Heart right ventricle (tissue), 16 donors: ENCODE measurements around the gene SRPK3. TPM values are rescaled to one million over a fixed set of nuclear protein-coding genes. Genes with fewer than 3 reads are reported as not detected.
A peak's percentile ranks its signal among the peaks of the same experiment; 100 is the strongest.

Experiments used
- ATAC-seq, 8 donors: fragments of 200-7000 bp; cut with Tn5 transposase; one replicate each; pipeline ENCODE4 v1.9.1; 2020; ENCODE audit warnings: mild to moderate bottlenecking in 8 of 8, moderate library complexity in 8 of 8, moderate number of reproducible peaks in 1 of 8
- DNase-seq, 2 donors: peaks; one replicate each; pipeline ENCODE4 v3.0.0-alpha.2; 2020
- H3K27ac ChIP-seq, 10 donors: fragments of 200-600 bp; sonication (generic) in 2 of 10; one replicate each; pipeline versions ENCODE4 v1.5.0 to v1.8.0; 2020 to 2022; ENCODE audit warnings: mild to moderate bottlenecking in 3 of 10
- H3K27me3 ChIP-seq, 7 donors: fragments of 200-600 bp; one replicate each; pipeline ENCODE4 v1.8.0; 2021 to 2022; ENCODE audit warnings: mild to moderate bottlenecking in 2 of 7
- H3K36me3 ChIP-seq, 9 donors: fragments of 200-600 bp; sonication (generic) in 1 of 9; one replicate each; pipeline versions ENCODE4 v1.5.0 to v1.8.0; 2020 to 2022; ENCODE audit warnings: mild to moderate bottlenecking in 2 of 9
- H3K4me1 ChIP-seq, 9 donors: fragments of 200-600 bp; sonication (generic) in 1 of 9; one replicate each; pipeline versions ENCODE4 v1.5.0 to v1.8.0; 2020 to 2022; ENCODE audit warnings: mild to moderate bottlenecking in 4 of 9
- H3K4me3 ChIP-seq, 10 donors: fragments of 200-600 bp; sonication (generic) in 2 of 10; one replicate each; pipeline versions ENCODE4 v1.5.0 to v1.8.0; 2020 to 2022; ENCODE audit warnings: mild to moderate bottlenecking in 7 of 10, moderate library complexity in 2 of 10
- H3K9me3 ChIP-seq, 11 donors: fragments of 200-600 bp in 10 of 11; sonication (generic) in 2 of 11; one replicate each; pipeline versions ENCODE4 v1.5.0 to v1.8.0; 2013 to 2022; ENCODE audit warnings: mild to moderate bottlenecking in 2 of 11, control low read depth in 1 of 11, moderate library complexity in 1 of 11
- CTCF ChIP-seq, 9 donors: fragments of 200-600 bp; sonication (generic) in 2 of 9; IDR thresholded peaks; one replicate each; pipeline versions ENCODE4 v1.5.0 to v1.8.0; 2021 to 2022; ENCODE audit warnings: antibody characterized with exemption in 9 of 9, mild to moderate bottlenecking in 5 of 9, moderate library complexity in 1 of 9
- WGBS, 2 donors: extraction: QIAGEN DNeasy Blood & Tissue Kit; methylation state at CpG; one replicate each; pipeline ENCODE4 v1.1.7; 2013; ENCODE audit warnings: inconsistent platforms in 1 of 2; 5-methylcytosine and 5-hydroxymethylcytosine counted together
- intact Hi-C, 10 donors: fragments of 100-400 bp; cut with DNase I; formaldehyde crosslinking; loops; one replicate each; pipeline versions ENCODE4 v1.11.1 to v1.14.2; 2022
- polyA plus RNA-seq, 2 donors: library from polyadenylated mRNA; stranded (reverse); fragments of 200-250 nt; gene quantifications; one replicate each; pipeline ENCODE4 v1.2.3, GENCODE V29; 2013
- total RNA-seq, 10 donors: library from RNA; stranded (reverse); fragmentation: NEBNext Ultra II Directional in 3 of 10; extraction: Animal tissue kit (Norgen Biotek cat#: 25700) in 3 of 10; gene quantifications; one replicate each; pipeline versions ENCODE4 v1.2.1 to v1.2.4, GENCODE V29; 2021 to 2023
- donor health status: Arrhythmogenic right ventricular cardiomyopathy.
- donor health status: ischemic (EF 13 %, LVEDD 7.1; RV severe dilation, severe dysfunction).
- donor health status: healthy with polysubstance abuse.
- donor health status: DM: no; HTN: yes; CAD: no.
- donor health status: DM: no; HTN: no; CAD: no.
- donor health status: ischemic (EF 25% LVEDD 6.9; RV normal size, moderate dysfunction).
- donor health status: ischemic (EF 25% LVEDD 5.7; RV mildly dilated, moderate dysfunction).
- donor health status: healthy.
- donor health status: DM: yes; HTN: yes; CAD: no.
- donor health status: Ischemic cardiomyopathy.
- donor health status: ischemic (EF 35%, LVEDD 5.7; RV mildly dilated, moderate dysfunction).
- donor health status: nonischemic (EF 11% LVEDD 7.7; RV severe dilation, severe dysfunction).
- donor health status: DM: yes; HTN: yes; CAD: no.
- donor health status: PGD.
- donor health status: ischemic (EF 29% LVEDD 5.4; RV normal size, mild dysfunction).
- donor health status: nonischemic (EF 23%, LVEDD 6.1; RV moderate dilation, normal function).

SRPK3 gene
- total and polyA plus RNA-seq, 12 donors: 9.9 to 52.7 (median 44.8) TPM

- H3K4me1 ChIP-seq: peaks cover 0 to 31% (median 6%) of the 10 kb centered on the region in 9 donors
- H3K9me3 ChIP-seq: no peaks in the 10 kb centered on the region
- DNase-seq: no peak
- H3K36me3 ChIP-seq: peaks cover 0 to 36% (median 0%) of the 10 kb centered on the region in 9 donors
- H3K27me3 ChIP-seq: peaks cover 0 to 24% (median 0%) of the 10 kb centered on the region in 7 donors
- peak overlapping the region in 3 of 10 donors; percentile 78 to 88 (median 81) for H3K27ac ChIP-seq
- WGBS, 2 donors: 51 to 58% methylated on average over 10 of the region's 11 CpGs
- no peak for TF ChIP-seq CTCF (IDR thresholded peaks at IDR 0.05)
- intact Hi-C loops: no loop called here
- H3K4me3 ChIP-seq: peak overlapping the region in 1 of 10 donors; percentile 49
- peak in 1 of 8 donors; percentile 16 for ATAC-seq
Observed at GRCh38 chrX:153782313-153782712, 1.5 kb downstream of the SRPK3 start.

- intact Hi-C loops: no loop called here
- Histone ChIP-seq H3K27ac (no peak overlapping the region), H3K9me3 (no peaks in the 10 kb centered on the region), H3K27me3 (peaks cover 0 to 24% (median 0%) of the 10 kb centered on the region in 7 donors), H3K4me1 (peaks cover 0 to 31% (median 6%) of the 10 kb centered on the region in 9 donors), H3K4me3 (no peak overlapping the region), H3K36me3 (peaks cover 0 to 41% (median 0%) of the 10 kb centered on the region in 9 donors)
- ATAC-seq (no peak), DNase-seq (no peak)
- 94 to 98% methylated on average over 12 to 14 of the region's 14 CpGs for WGBS, 2 donors
- no peak for TF ChIP-seq CTCF (IDR thresholded peaks at IDR 0.05)
Observed at GRCh38 chrX:153782871-153783270, 2.0 kb downstream of the SRPK3 start.

- intact Hi-C loops: no loop called here
- Histone ChIP-seq H3K27me3 (peaks cover 0 to 24% (median 0%) of the 10 kb centered on the region in 7 donors), H3K4me1 (peaks cover 0 to 31% (median 6%) of the 10 kb centered on the region in 9 donors), H3K36me3 (peaks cover 0 to 46% (median 0%) of the 10 kb centered on the region in 9 donors), H3K9me3 (no peaks in the 10 kb centered on the region), H3K27ac (no peak overlapping the region), H3K4me3 (no peak overlapping the region)
- no peak for TF ChIP-seq CTCF (IDR thresholded peaks at IDR 0.05)
- ATAC-seq: no peak
- DNase-seq: no peak
- 63 to 69% methylated on average over 21 to 24 of the region's 24 CpGs for WGBS, 2 donors
Observed at GRCh38 chrX:153783378-153784013, 2.7 kb downstream of the SRPK3 start.

- peaks cover 0 to 24% (median 0%) of the 10 kb centered on the region in 7 donors for H3K27me3 ChIP-seq
- H3K4me1 ChIP-seq: peaks cover 0 to 31% (median 6%) of the 10 kb centered on the region in 9 donors
- H3K9me3 ChIP-seq: no peaks in the 10 kb centered on the region
- intact Hi-C loops: no loop called here
- H3K27ac ChIP-seq: no peak overlapping the region
- no peak overlapping the region for H3K4me3 ChIP-seq
- WGBS, 2 donors: 91 to 93% methylated on average over 23 to 27 of the region's 27 CpGs
- no peak for TF ChIP-seq CTCF (IDR thresholded peaks at IDR 0.05)
- DNase-seq (no peak), ATAC-seq (no peak)
- peaks cover 0 to 56% (median 0%) of the 10 kb centered on the region in 9 donors for H3K36me3 ChIP-seq
Observed at GRCh38 chrX:153784325-153784967, 3.6 kb downstream of the SRPK3 start.
